ES-I3 (cell line): Measurements from ENCODE around the gene YIPF4.
"Not testable (repeated sequence)": the region's sequence is repeated elsewhere in the genome, so short reads cannot be mapped to it uniquely, and the experiment has no call there.

Source experiments
- H3K36me3 ChIP-seq: 2 replicates; pipeline ENCODE4 v1.6.1; 2013; ENCODE audit warnings: mild to moderate bottlenecking, low read length, control low read depth, moderate library complexity; ENCODE audit not compliant: insufficient read depth
- H3K4me1 ChIP-seq: 2 replicates; pipeline ENCODE4 v1.6.1; 2013; ENCODE audit warnings: mild to moderate bottlenecking, control low read depth, low read length; ENCODE audit not compliant: insufficient read depth
- H3K9ac ChIP-seq: 2 replicates; pipeline ENCODE4 v1.6.1; 2013; ENCODE audit warnings: low read depth, mild to moderate bottlenecking, low read length, moderate library complexity
- H3K9me3 ChIP-seq: 2 replicates; pipeline ENCODE4 v1.6.1; 2013; ENCODE audit warnings: mild to moderate bottlenecking, low read length, moderate library complexity; ENCODE audit not compliant: control insufficient read depth, insufficient read depth

YIPF4 gene

GRCh38 chr2:32264422-32265105, 13.1 kb upstream of the YIPF4 start, which contains the start of gene NLRC4:
Gene NLRC4 (minus strand): TSS chr2:32264886. CDS start chr2:32256775, 8,111 bp downstream.
- no peaks in the 10 kb centered on the region for H3K9me3 ChIP-seq
- no peaks in the 10 kb centered on the region for H3K36me3 ChIP-seq
- no peak within 1 kb of the TSS for H3K9ac ChIP-seq
- H3K4me1 ChIP-seq, result no peaks in the 10 kb centered on the region

GRCh38 chr2:32271063-32271462, 6.6 kb upstream of the YIPF4 start:
- Histone ChIP-seq H3K9me3 (no peaks in the 10 kb centered on the region), H3K36me3 (no peaks in the 10 kb centered on the region), H3K9ac (no peak overlapping the region), H3K4me1 (no peaks in the 10 kb centered on the region)

- no peaks in the 10 kb centered on the region for H3K9me3 ChIP-seq
Observed at GRCh38 chr2:32272279-32272678, 5.4 kb upstream of the YIPF4 start.

GRCh38 chr2:32274289-32274688, 3.4 kb upstream of the YIPF4 start:
- no peaks in the 10 kb centered on the region for H3K9me3 ChIP-seq
- no peaks in the 10 kb centered on the region for H3K36me3 ChIP-seq
- no peaks in the 10 kb centered on the region for H3K4me1 ChIP-seq
- H3K9ac ChIP-seq, result no peak overlapping the region

More at GRCh38 chr2:32272279-32272678, 5.4 kb upstream of the YIPF4 start:
- Histone ChIP-seq H3K36me3 (no peaks in the 10 kb centered on the region), H3K4me1 (no peaks in the 10 kb centered on the region), H3K9ac (no peak overlapping the region)

- not testable (repeated sequence) for H3K9me3 ChIP-seq, H3K9ac ChIP-seq, H3K4me1 ChIP-seq, H3K36me3 ChIP-seq
Observed at GRCh38 chr2:32275790-32276189, 1.9 kb upstream of the YIPF4 start.

GRCh38 chr2:32277363-32277673, 386 bp upstream of the YIPF4 start:
- Histone ChIP-seq H3K36me3 (no peaks in the 10 kb centered on the region), H3K9me3 (no peaks in the 10 kb centered on the region), H3K4me1 (no peaks in the 10 kb centered on the region), H3K9ac (peak overlapping the region; percentile 89)

GRCh38 chr2:32278478-32278853, 762 bp downstream of the YIPF4 start:
- Histone ChIP-seq H3K36me3 (no peaks in the 10 kb centered on the region), H3K9me3 (no peaks in the 10 kb centered on the region), H3K4me1 (no peaks in the 10 kb centered on the region), H3K9ac (peak overlapping the region; percentile 89)

- Histone ChIP-seq H3K9ac (no peak overlapping the region), H3K4me1 (no peaks in the 10 kb centered on the region), H3K36me3 (no peaks in the 10 kb centered on the region), H3K9me3 (no peaks in the 10 kb centered on the region)
Observed at GRCh38 chr2:32284321-32284720, 6.6 kb downstream of the YIPF4 start.

- H3K4me1 ChIP-seq, result no peaks in the 10 kb centered on the region
- peaks cover 3% of the 10 kb centered on the region for H3K36me3 ChIP-seq
- no peaks in the 10 kb centered on the region for H3K9me3 ChIP-seq
- no peak overlapping the region for H3K9ac ChIP-seq
Observed at GRCh38 chr2:32289165-32289999, 11.7 kb downstream of the YIPF4 start.

GRCh38 chr2:32290000-32290339, 12.3 kb downstream of the YIPF4 start:
- Histone ChIP-seq H3K9ac (no peak overlapping the region), H3K36me3 (peaks cover 3% of the 10 kb centered on the region), H3K9me3 (no peaks in the 10 kb centered on the region), H3K4me1 (no peaks in the 10 kb centered on the region)

GRCh38 chr2:32291746-32292145, 14.0 kb downstream of the YIPF4 start:
- Histone ChIP-seq H3K9me3 (no peaks in the 10 kb centered on the region), H3K36me3 (peaks cover 3% of the 10 kb centered on the region), H3K4me1 (no peaks in the 10 kb centered on the region), H3K9ac (no peak overlapping the region)

- not testable (repeated sequence) for H3K4me1 ChIP-seq, H3K36me3 ChIP-seq, H3K9me3 ChIP-seq, H3K9ac ChIP-seq
Observed at GRCh38 chr2:32293493-32293892, 15.8 kb downstream of the YIPF4 start.

GRCh38 chr2:32293966-32294562, 16.4 kb downstream of the YIPF4 start:
- not testable (repeated sequence) for H3K36me3 ChIP-seq, H3K4me1 ChIP-seq, H3K9me3 ChIP-seq, H3K9ac ChIP-seq

- H3K4me1 ChIP-seq, result no peaks in the 10 kb centered on the region
- no peaks in the 10 kb centered on the region for H3K9me3 ChIP-seq
- no peak overlapping the region for H3K9ac ChIP-seq
- H3K36me3 ChIP-seq, result no peaks in the 10 kb centered on the region
Observed at GRCh38 chr2:32310577-32310976, 32.9 kb downstream of the YIPF4 start.

- H3K4me1 ChIP-seq, result no peaks in the 10 kb centered on the region
- no peaks in the 10 kb centered on the region for H3K9me3 ChIP-seq
- no peaks in the 10 kb centered on the region for H3K36me3 ChIP-seq
- H3K9ac ChIP-seq, result no peak overlapping the region
Observed at GRCh38 chr2:32314886-32315285, 37.2 kb downstream of the YIPF4 start.
